DOHH2 (cell line): ENCODE data around the gene JUP.

Source experiments
- H3F3A ChIP-seq: fragments of 200-600 bp; sonication (generic), shearing (Covaris generic); 2 replicates; pipeline ENCODE4 v1.6.0; 2016; ENCODE audit warnings: antibody characterized with exemption, mild to moderate bottlenecking; ENCODE audit not compliant: control insufficient read depth, insufficient read depth
- H3K27ac ChIP-seq: fragments of 200-600 bp; sonication (generic); 2 replicates; pipeline ENCODE4 v1.5.1; 2014; ENCODE audit warnings: low read depth, mild to moderate bottlenecking, low read length, moderate library complexity
- H3K27me3 ChIP-seq: fragments of 200-600 bp; sonication (generic); 2 replicates; pipeline ENCODE4 v1.6.1; 2014; ENCODE audit warnings: mild to moderate bottlenecking, low read length, mixed read lengths; ENCODE audit not compliant: control insufficient read depth
- H3K36me3 ChIP-seq: fragments of 200-600 bp; sonication (generic); 2 replicates; pipeline ENCODE4 v1.6.1; 2014; ENCODE audit warnings: mild to moderate bottlenecking, low read length, moderate library complexity, mixed read lengths; ENCODE audit not compliant: control insufficient read depth
- H3K4me1 ChIP-seq: fragments of 200-600 bp; sonication (generic); 2 replicates; pipeline ENCODE4 v1.6.1; 2014; ENCODE audit warnings: mild to moderate bottlenecking, low read length, mixed read lengths; ENCODE audit not compliant: control insufficient read depth
- H3K4me2 ChIP-seq: fragments of 200-600 bp; sonication (generic); 2 replicates; pipeline ENCODE4 v1.6.0; 2014; ENCODE audit warnings: mild to moderate bottlenecking, low read length, moderate library complexity
- H3K4me3 ChIP-seq: fragments of 200-600 bp; sonication (generic); 2 replicates; pipeline ENCODE4 v1.5.1; 2014; ENCODE audit warnings: mild to moderate bottlenecking, low read length, mixed read lengths
- H3K79me2 ChIP-seq: fragments of 200-600 bp; sonication (generic); 2 replicates; pipeline ENCODE4 v1.6.1; 2014; ENCODE audit warnings: mild to moderate bottlenecking, low read length, mixed read lengths; ENCODE audit not compliant: control insufficient read depth
- H3K9me2 ChIP-seq: fragments of 200-600 bp; sonication (generic); replicated peaks from 2 replicates; pipeline ENCODE4 v1.6.1; 2014; ENCODE audit warnings: mild to moderate bottlenecking, low read length, mixed read lengths; ENCODE audit not compliant: control insufficient read depth
- H3K9me3 ChIP-seq: fragments of 200-600 bp; sonication (generic); 2 replicates; pipeline ENCODE4 v1.6.1; 2014; ENCODE audit warnings: antibody characterized with exemption, low read length, mixed read lengths; ENCODE audit not compliant: control insufficient read depth, insufficient read depth
- H4K20me1 ChIP-seq: fragments of 200-600 bp; sonication (generic); 2 replicates; pipeline ENCODE4 v1.6.0; 2014; ENCODE audit warnings: low read depth, mild to moderate bottlenecking, antibody characterized with exemption, low read length, moderate library complexity; ENCODE audit not compliant: control insufficient read depth, insufficient read depth
- EZH2phosphoT487 ChIP-seq: fragments of 200-600 bp; sonication (generic); IDR thresholded peaks from 2 replicates; pipeline ENCODE4 v1.6.1; 2017; ENCODE audit warnings: borderline replicate concordance, mild to moderate bottlenecking, antibody characterized with exemption, low read length, moderate library complexity, mixed read lengths
- TF ChIP-seq, protein P1 (sequence below): fragments of 200-600 bp; sonication (generic); IDR thresholded peaks from one replicate; pipeline ENCODE4 v1.5.1; 2014; ENCODE audit warnings: antibody characterized with exemption, mild to moderate bottlenecking, low read depth, low read length; ENCODE audit not compliant: poor library complexity, severe bottlenecking

JUP gene

DNA sequence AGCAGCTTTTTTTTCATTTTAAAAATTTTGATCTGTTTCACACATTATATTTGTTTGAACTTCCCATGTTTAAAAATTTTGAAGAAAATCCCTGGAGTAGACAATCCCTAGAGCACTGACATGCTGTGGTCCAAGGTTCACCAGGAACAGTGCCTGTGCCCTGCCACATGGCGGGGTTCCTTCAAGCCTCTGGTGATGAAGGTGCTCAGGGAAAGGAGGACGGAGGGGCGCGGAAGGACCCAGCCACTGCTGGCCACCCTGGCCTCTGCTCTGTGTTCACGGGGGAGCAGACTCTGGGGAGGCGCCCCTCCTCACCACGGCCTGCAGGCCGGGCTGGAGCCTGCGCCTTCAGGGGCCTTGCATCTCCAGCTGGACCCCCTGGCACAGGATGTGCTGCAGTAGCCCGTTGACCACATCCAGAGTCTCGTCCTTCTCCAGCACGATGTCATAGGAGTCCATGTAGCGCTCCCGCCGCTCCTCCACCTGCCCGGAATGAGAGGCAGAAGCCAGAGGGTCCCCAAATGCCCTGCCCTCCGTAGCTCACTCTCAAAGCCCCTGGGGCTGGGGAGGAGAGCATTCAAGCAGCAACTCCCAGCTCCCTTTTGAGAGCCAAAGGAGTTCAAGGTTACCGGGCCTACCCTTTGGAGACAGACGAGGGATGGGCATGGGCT lies 38.8 kb upstream of the JUP start:
- Histone ChIP-seq H3K4me2 (no peak overlapping the region), H3K36me3 (peaks cover 32% of the 10 kb centered on the region), H4K20me1 (no peaks in the 10 kb centered on the region), H3K9me3 (no peaks in the 10 kb centered on the region), H3F3A (no peaks in the 10 kb centered on the region), H3K27me3 (no peaks in the 10 kb centered on the region), H3K9me2 (no peaks in the 10 kb centered on the region), H3K79me2 (no peaks in the 10 kb centered on the region), H3K4me3 (no peak overlapping the region), H3K27ac (no peak overlapping the region), H3K4me1 (no peaks in the 10 kb centered on the region)
- TF ChIP-seq, protein P1, sequence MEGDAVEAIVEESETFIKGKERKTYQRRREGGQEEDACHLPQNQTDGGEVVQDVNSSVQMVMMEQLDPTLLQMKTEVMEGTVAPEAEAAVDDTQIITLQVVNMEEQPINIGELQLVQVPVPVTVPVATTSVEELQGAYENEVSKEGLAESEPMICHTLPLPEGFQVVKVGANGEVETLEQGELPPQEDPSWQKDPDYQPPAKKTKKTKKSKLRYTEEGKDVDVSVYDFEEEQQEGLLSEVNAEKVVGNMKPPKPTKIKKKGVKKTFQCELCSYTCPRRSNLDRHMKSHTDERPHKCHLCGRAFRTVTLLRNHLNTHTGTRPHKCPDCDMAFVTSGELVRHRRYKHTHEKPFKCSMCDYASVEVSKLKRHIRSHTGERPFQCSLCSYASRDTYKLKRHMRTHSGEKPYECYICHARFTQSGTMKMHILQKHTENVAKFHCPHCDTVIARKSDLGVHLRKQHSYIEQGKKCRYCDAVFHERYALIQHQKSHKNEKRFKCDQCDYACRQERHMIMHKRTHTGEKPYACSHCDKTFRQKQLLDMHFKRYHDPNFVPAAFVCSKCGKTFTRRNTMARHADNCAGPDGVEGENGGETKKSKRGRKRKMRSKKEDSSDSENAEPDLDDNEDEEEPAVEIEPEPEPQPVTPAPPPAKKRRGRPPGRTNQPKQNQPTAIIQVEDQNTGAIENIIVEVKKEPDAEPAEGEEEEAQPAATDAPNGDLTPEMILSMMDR, result no peak
- TF ChIP-seq EZH2phosphoT487, result no peak

DNA sequence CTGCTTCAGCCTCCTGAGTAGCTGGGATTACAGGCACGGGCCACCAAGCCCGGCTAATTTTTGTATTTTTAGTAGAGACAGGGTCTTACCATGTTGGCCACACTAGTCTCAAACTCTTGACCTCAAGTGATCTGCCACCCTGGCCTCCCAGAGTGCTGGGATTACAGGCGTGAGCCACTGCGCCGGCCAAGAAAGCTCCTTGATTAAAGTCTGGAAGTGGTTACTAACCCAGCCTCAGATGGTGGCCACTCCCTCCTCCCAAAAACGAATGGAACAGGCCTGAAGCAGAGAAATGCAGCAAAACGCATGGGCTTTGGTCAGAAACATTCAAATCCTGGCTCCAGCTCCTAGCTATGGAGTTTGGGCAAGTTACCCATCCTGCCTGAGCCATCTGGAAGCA lies 37.6 kb upstream of the JUP start:
- Histone ChIP-seq H3K4me3 (no peak overlapping the region), H4K20me1 (no peaks in the 10 kb centered on the region), H3F3A (no peaks in the 10 kb centered on the region), H3K27me3 (no peaks in the 10 kb centered on the region), H3K79me2 (no peaks in the 10 kb centered on the region), H3K27ac (no peak overlapping the region), H3K36me3 (peaks cover 24% of the 10 kb centered on the region), H3K9me3 (no peaks in the 10 kb centered on the region), H3K4me1 (peaks cover 4% of the 10 kb centered on the region), H3K9me2 (no peaks in the 10 kb centered on the region), H3K4me2 (no peak overlapping the region)
- TF ChIP-seq, protein P1, result no peak
- TF ChIP-seq EZH2phosphoT487, result no peak

DNA sequence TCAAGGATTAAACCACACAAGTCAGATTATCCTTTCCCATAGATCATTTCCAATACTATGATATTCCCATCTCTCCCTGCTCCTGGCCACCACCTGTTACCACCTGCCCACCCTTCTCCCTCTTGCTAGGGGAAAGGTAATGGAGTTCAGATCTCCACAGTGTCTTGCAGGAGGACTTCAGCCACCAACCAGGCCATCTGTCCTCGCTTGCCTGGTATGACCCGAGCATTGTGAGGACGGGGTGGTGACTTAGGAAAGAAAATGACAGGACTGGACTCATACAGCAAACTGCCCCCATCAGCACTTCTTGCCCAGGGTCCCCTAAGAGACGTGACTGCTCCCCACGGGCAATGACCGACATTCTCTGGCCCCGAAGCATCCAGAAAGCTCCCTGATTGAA lies 37.1 kb upstream of the JUP start:
- Histone ChIP-seq H3K27ac (no peak overlapping the region), H3F3A (no peaks in the 10 kb centered on the region), H3K4me2 (no peak overlapping the region), H4K20me1 (no peaks in the 10 kb centered on the region), H3K9me3 (no peaks in the 10 kb centered on the region), H3K79me2 (no peaks in the 10 kb centered on the region), H3K9me2 (no peaks in the 10 kb centered on the region), H3K27me3 (no peaks in the 10 kb centered on the region), H3K4me1 (peaks cover 9% of the 10 kb centered on the region), H3K4me3 (no peak overlapping the region), H3K36me3 (peaks cover 20% of the 10 kb centered on the region)
- TF ChIP-seq, protein P1, result no peak
- TF ChIP-seq EZH2phosphoT487, result no peak
